ENCODE results near the gene CD38.

CD38 gene

DNA sequence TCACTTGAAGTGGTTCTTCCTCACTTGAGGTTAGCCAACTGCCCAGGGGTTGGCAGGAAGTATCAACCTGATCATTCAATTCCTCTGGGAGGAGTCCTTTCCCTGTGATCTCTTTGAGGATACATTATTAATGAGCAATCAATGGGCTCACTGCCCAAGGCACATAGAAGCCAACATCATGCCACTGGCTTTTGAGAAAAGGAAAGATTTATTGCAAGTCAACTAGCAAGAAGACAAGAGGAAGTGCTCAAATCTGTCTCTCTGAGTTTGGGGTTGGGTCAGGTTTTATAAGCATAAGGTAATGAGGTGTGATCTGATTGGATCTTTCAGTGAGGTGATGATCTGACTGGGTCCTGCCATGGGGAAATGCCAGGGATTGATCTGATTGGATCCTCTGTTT is 120.8 kb downstream of the CD38 start:
- peaks cover 0 to 11% (median 2%) of the 10 kb centered on the region in 11 experiments; a peak in 6 of 22 replicates for H3K9me3 ChIP-seq (replicated peaks in 1 of 11)
- no peaks in the 10 kb centered on the region for H4K20me1 ChIP-seq
- no peak overlapping the region for H3K4me3 ChIP-seq
- H3K36me3 ChIP-seq, result no peaks in the 10 kb centered on the region
- no peak overlapping the region; a peak in 1 of 22 replicates for H3K4me2 ChIP-seq
- TF ChIP-seq Cebpa-rat (IDR thresholded peaks at IDR 0.05), result no peak
- no peak overlapping the region for H3K27ac ChIP-seq
- H3K27me3 ChIP-seq, result no peaks in the 10 kb centered on the region
- no peak overlapping the region for H3K9ac ChIP-seq
- H3K4me1 ChIP-seq, result peaks cover 0 to 25% (median 13%) of the 10 kb centered on the region in 10 experiments; a peak in 12 of 20 replicates

DNA sequence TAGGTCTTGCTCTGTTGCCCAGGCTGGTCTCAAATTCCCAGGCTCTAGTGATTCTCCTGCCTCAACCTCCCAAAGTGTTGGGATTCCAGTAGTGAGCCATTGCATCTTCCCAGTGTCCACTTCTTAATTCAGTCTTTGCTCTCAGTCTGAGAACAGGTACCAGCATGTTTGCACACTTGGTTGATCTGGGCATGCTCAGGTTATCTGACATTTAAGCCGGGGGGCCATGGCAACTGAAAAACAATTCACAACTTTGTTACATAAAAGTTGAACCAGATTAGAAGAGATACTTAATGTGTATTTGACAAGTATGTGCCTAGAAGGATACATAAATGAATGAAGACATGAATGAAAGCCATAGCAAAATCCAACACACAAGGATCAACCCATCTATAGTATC is 121.4 kb downstream of the CD38 start:
- no peak overlapping the region for H3K27ac ChIP-seq
- no peak overlapping the region for H3K9ac ChIP-seq
- no peaks in the 10 kb centered on the region for H4K20me1 ChIP-seq
- H3K27me3 ChIP-seq, result no peaks in the 10 kb centered on the region
- no peak for TF ChIP-seq Cebpa-rat (IDR thresholded peaks at IDR 0.05)
- H3K4me1 ChIP-seq, result peaks cover 0 to 25% (median 13%) of the 10 kb centered on the region in 10 experiments; a peak in 12 of 20 replicates
- no peaks in the 10 kb centered on the region for H3K36me3 ChIP-seq
- H3K4me3 ChIP-seq, result no peak overlapping the region
- peaks cover under 1 to 17% (median 7%) of the 10 kb centered on the region in 11 experiments; a peak in 13 of 22 replicates for H3K9me3 ChIP-seq (replicated peaks in 1 of 11)
- no peak overlapping the region for H3K4me2 ChIP-seq

DNA sequence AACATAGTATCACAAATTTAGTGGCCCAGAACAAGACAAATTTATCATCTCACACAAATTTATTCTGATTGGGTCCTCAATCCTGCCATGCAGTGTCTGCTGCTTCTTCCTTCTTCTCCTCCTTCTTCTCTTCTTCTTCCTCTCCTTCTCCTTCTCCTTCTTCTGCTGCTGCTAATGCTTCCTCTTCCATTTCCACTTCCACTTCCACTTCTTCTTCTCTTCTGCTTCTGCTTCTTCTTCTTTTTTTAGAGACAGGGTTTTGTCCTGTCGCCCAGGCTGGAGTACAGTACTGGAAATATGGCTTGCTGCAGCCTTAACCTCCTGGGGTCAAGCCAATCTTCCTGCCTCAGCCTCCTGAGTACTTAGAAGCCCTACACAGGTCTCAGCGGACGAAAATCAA is 122.9 kb downstream of the CD38 start:
- no peak for TF ChIP-seq Cebpa-rat (IDR thresholded peaks at IDR 0.05)
- no peak overlapping the region for H3K4me3 ChIP-seq

DNA sequence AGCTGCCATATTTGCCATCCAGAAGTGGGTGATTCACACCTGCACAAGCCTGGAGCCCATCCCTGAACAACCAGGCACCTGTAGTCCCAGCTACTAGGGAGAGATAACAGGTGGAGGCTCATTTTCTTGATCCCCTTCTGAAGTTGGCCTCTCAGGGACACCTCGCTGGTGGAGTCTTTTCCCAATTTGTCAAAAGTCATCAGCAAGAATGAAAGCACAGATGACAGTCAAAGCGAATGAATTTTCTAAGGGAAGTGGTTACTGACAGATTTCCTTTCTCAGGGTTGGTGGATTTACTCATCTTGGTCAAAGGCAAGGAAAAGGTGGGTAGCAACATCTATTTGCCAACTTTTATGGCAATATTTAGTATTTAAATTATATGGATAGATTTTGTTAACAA is 123.9 kb downstream of the CD38 start:
- peaks cover 0 to 25% (median 13%) of the 10 kb centered on the region in 10 experiments; a peak in 12 of 20 replicates for H3K4me1 ChIP-seq
- H3K27me3 ChIP-seq, result no peaks in the 10 kb centered on the region
- no peaks in the 10 kb centered on the region for H3K36me3 ChIP-seq
- no peak overlapping the region for H3K27ac ChIP-seq
- H3K4me3 ChIP-seq, result no peak overlapping the region
- H3K9me3 ChIP-seq (replicated peaks in 1 of 11), result peaks cover 11 to 34% (median 20%) of the 10 kb centered on the region in 11 experiments; a peak in 16 of 22 replicates
- H4K20me1 ChIP-seq, result no peaks in the 10 kb centered on the region
- peak overlapping the region in 6 of 11 experiments; percentile 0 to 46 (median 28); a peak in 7 of 22 replicates for H3K4me2 ChIP-seq
- TF ChIP-seq Cebpa-rat (IDR thresholded peaks at IDR 0.05), result no peak
- H3K9ac ChIP-seq, result no peak overlapping the region

More for the DNA sequence above, 122.9 kb downstream of the CD38 start:
- H3K27me3 ChIP-seq, result no peaks in the 10 kb centered on the region
- H3K4me2 ChIP-seq, result peak overlapping the region in 4 of 11 experiments; percentile 26 to 46 (median 36); a peak in 4 of 22 replicates
- no peaks in the 10 kb centered on the region for H3K36me3 ChIP-seq
- no peaks in the 10 kb centered on the region for H4K20me1 ChIP-seq
- 0 out of 22 replicates have a peak overlapping the region, but pooled peaks of 1 of the 11 experiments have one; percentile 5 for H3K27ac ChIP-seq
- no peak overlapping the region for H3K9ac ChIP-seq
- H3K4me1 ChIP-seq, result peaks cover 0 to 25% (median 13%) of the 10 kb centered on the region in 10 experiments; a peak in 12 of 20 replicates
- peaks cover 11 to 32% (median 19%) of the 10 kb centered on the region in 11 experiments; a peak in 16 of 22 replicates for H3K9me3 ChIP-seq (replicated peaks in 1 of 11)

DNA sequence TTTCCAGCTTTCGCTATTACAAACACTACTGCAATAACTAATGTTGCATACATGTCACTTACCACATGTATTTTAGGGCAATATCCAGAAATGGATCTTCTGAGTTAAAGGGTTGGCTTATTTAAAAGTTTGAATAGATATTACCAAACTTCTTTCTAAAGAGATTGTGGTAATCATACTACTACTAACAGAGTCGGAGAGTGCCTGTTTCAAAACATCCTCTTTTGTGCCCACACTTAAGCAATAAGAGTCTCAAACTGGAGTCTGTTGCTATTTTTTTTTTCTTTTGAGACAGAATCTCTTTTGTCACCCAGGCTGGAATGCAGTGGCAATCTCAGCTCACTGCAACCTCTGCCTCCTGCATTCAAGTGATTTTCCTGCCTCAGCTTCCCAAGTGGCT is 124.6 kb downstream of the CD38 start:
- Histone ChIP-seq H3K4me3 (no peak overlapping the region), H3K4me2 (peak overlapping the region in 5 of 11 experiments; percentile 6 to 62 (median 40); a peak in 9 of 22 replicates), H3K36me3 (no peaks in the 10 kb centered on the region), H3K9ac (no peak overlapping the region), H3K27ac (no peak overlapping the region), H3K9me3 (replicated peaks in 1 of 11) (peaks cover 11 to 34% (median 20%) of the 10 kb centered on the region in 11 experiments; a peak in 16 of 22 replicates), H4K20me1 (no peaks in the 10 kb centered on the region), H3K27me3 (no peaks in the 10 kb centered on the region), H3K4me1 (peaks cover 0 to 25% (median 13%) of the 10 kb centered on the region in 10 experiments; a peak in 12 of 20 replicates)
- no peak for TF ChIP-seq Cebpa-rat (IDR thresholded peaks at IDR 0.05)
